ENCODE measurements around the gene NACAD.

NACAD gene

GRCh38 chr7:45089341-45089891, 647 bp upstream of the NACAD start:
- TF ChIP-seq CTCF (IDR thresholded peaks at IDR 0.05), result no peak
- Histone ChIP-seq H3K9me3 (no peaks in the 10 kb centered on the region), H3K4me3 (ENCODE audit: low read depth in 1 of 2, low read length in 1 of 2) (no peak overlapping the region), H3K27ac (no peak overlapping the region), H3K4me1 (ENCODE audit: control insufficient read depth in 1 of 2, insufficient read depth in 1 of 2, low read depth in 1 of 2, low read length in 1 of 2) (peaks cover 0 to 4% of the 10 kb centered on the region in 2 experiments), H3K36me3 (no peaks in the 10 kb centered on the region), H3K27me3 (peaks cover 73% of the 10 kb centered on the region)

DNA sequence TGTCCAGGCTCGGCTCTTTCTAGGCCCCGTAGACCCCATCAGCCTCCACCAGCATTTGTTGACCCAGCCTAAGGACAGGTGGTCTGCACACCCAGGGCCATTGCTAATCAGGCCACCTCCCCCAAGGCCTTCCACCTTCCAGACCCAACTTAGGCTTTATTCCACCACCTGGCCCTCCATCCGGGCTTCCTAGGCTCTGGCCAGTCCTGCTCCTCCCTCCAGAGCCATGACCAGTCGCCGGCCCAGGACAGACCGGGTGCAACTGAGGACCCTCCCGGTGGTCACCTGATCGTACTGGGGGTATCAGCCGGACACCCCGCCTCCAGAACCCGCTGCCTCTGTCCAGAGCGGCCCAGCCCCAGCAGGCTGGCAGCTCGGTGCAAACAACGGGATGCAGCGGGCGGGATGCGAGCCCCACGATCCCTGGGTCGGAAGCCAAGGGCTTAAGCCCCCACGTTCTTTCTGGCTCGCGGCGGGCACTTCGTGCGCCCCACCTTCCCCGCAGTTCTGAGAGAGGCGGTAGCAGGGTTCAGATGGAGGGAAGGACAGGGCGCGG, 545 bp downstream of the NACAD start:
- Histone ChIP-seq H3K27me3 (peaks cover 73% of the 10 kb centered on the region), H3K27ac (no peak overlapping the region), H3K36me3 (no peaks in the 10 kb centered on the region), H3K4me1 (ENCODE audit: control insufficient read depth in 1 of 2, insufficient read depth in 1 of 2, low read depth in 1 of 2, low read length in 1 of 2) (peaks cover 0 to 4% of the 10 kb centered on the region in 2 experiments), H3K4me3 (ENCODE audit: low read depth in 1 of 2, low read length in 1 of 2) (no peak overlapping the region), H3K9me3 (no peaks in the 10 kb centered on the region)
- no peak for TF ChIP-seq CTCF (IDR thresholded peaks at IDR 0.05)

GRCh38 chr7:45087301-45088145, 1.2 kb downstream of the NACAD start:
- peaks cover 67% of the 10 kb centered on the region for H3K27me3 ChIP-seq
- no peak overlapping the region for H3K27ac ChIP-seq
- H3K36me3 ChIP-seq, result no peaks in the 10 kb centered on the region
- no peaks in the 10 kb centered on the region for H3K9me3 ChIP-seq
- no peak for TF ChIP-seq CTCF (IDR thresholded peaks at IDR 0.05)
- peaks cover 0 to 4% of the 10 kb centered on the region in 2 experiments for H3K4me1 ChIP-seq (ENCODE audit: control insufficient read depth in 1 of 2, insufficient read depth in 1 of 2, low read depth in 1 of 2, low read length in 1 of 2)
- H3K4me3 ChIP-seq (ENCODE audit: low read depth in 1 of 2, low read length in 1 of 2), result no peak overlapping the region

GRCh38 chr7:45086331-45087065, 2.3 kb downstream of the NACAD start:
- peaks cover 57% of the 10 kb centered on the region for H3K27me3 ChIP-seq
- no peak overlapping the region for H3K27ac ChIP-seq

More at GRCh38 chr7:45086331-45087065, 2.3 kb downstream of the NACAD start:
- Histone ChIP-seq H3K4me3 (ENCODE audit: low read depth in 1 of 2, low read length in 1 of 2) (no peak overlapping the region), H3K9me3 (no peaks in the 10 kb centered on the region), H3K36me3 (no peaks in the 10 kb centered on the region), H3K4me1 (ENCODE audit: control insufficient read depth in 1 of 2, insufficient read depth in 1 of 2, low read depth in 1 of 2, low read length in 1 of 2) (peaks cover 0 to 4% of the 10 kb centered on the region in 2 experiments)
- TF ChIP-seq CTCF (IDR thresholded peaks at IDR 0.05), result no peak
